GM12891 (cell line): ENCODE results near the gene RPP40.
"Not testable (repeated sequence)": the region's sequence is repeated elsewhere in the genome, so short reads cannot be mapped to it uniquely, and the experiment has no call there.

ENCODE experiments used
- PAX5 ChIP-seq: IDR thresholded peaks from 2 replicates; pipeline ENCODE4 v1.6.1; 2011; ENCODE audit warnings: low read length, moderate library complexity, mild to moderate bottlenecking; ENCODE audit not compliant: insufficient read depth, severe bottlenecking
- POLR2A ChIP-seq: IDR thresholded peaks from 2 replicates; pipeline ENCODE4 v1.6.1; 2011; ENCODE audit warnings: low read depth, low read length, control low read depth
- POLR2AphosphoS5 ChIP-seq: IDR thresholded peaks from 2 replicates; pipeline ENCODE4 v1.6.1; 2011; ENCODE audit warnings: low read depth, low read length, control low read depth
- POU2F2 ChIP-seq: IDR thresholded peaks from 2 replicates; pipeline ENCODE4 v1.6.1; 2011; ENCODE audit warnings: low read depth, mild to moderate bottlenecking, control low read depth, low read length, moderate library complexity
- SPI1 ChIP-seq: IDR thresholded peaks from 2 replicates; pipeline ENCODE4 v1.6.1; 2011; ENCODE audit warnings: low read depth, low read length, control low read depth
- TAF1 ChIP-seq: IDR thresholded peaks from 2 replicates; pipeline ENCODE4 v1.6.1; 2011; ENCODE audit warnings: low read depth, low read length, control low read depth

- not testable (repeated sequence) for TF ChIP-seq POLR2A, POLR2AphosphoS5, PAX5, SPI1, TAF1, POU2F2
These were observed 28.9 kb upstream of the RPP40 start for GRCh38 chr6:5032706-5033105.
